ENCODE results near the gene TCEAL1.
"Not testable (repeated sequence)": the region's sequence is repeated elsewhere in the genome, so short reads cannot be mapped to it uniquely, and the experiment has no call there.

DNA sequence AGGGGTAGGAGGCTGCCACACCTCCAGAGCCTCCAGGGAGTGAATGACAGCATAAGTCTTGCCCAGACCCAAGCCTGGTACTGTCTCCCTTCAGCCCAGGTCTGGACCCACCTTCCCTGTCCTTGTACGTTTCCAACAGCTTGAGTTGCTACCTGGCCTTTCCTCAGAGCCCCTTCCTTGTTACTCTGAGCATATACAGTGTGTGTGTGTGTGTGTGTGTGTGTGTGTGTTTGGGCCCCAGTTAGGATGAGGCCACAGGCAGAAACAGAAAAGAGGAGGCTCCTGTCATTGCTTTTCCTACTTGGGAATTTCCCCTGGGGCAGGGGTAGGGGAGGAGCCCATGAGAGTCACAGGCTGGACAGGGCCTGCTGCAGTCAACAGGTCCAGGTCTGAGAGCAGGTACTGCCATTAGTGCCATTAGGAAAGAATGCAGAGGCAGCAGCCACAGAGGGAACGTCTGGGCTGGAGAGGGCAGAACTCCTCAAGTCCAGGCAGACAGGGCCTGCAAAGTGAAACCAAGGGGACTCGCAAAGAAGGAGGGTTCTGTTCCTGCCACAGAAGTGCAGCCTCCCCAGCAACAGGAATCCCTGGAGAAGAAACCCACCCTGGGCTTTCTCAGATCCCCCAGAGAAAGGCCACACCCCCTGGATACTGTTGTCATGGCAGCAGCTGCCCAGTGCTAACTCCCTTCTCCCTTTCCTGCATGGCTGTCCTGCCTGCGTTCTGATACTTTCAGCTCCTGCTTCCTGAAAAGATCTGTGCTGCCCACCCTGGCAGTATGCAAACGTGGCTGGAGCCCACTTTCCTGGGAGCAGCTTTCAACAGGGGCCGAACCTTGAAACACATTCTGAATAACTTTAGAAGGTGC is 9.9 kb downstream of the TCEAL1 start:
- TF ChIP-seq CTCF (optimal IDR thresholded peaks at IDR 0.05 in 1 of 3, IDR thresholded peaks at IDR 0.05 in 1 of 3, conservative IDR thresholded peaks at IDR 0.05 in 1 of 3; ENCODE audit: extremely low read depth in 1 of 3, insufficient read depth in 2 of 3, low read length in 3 of 3); EZH2 (IDR thresholded peaks at IDR 0.05; ENCODE audit: low read length): not testable (repeated sequence)

All from keratinocyte (primary cell).